ENCODE data around the gene DIP2A.

The DIP2A gene

GRCh38 chr21:46597031-46597430, 138.3 kb downstream of the DIP2A start:
- Histone ChIP-seq H3K36me3 (ENCODE audit: control insufficient read depth, low read length) (no peaks in the 10 kb centered on the region), H3K4me2 (ENCODE audit: low read length) (no peak overlapping the region)
- no peak for TF ChIP-seq CTCF (IDR thresholded peaks at IDR 0.05; ENCODE audit: low read depth, low read length, poor library complexity, severe bottlenecking)
- TF ChIP-seq EZH2phosphoT487 (IDR thresholded peaks at IDR 0.05; ENCODE audit: borderline replicate concordance, low read length) = no peak

GRCh38 chr21:46597896-46598343, 139.2 kb downstream of the DIP2A start:
- Histone ChIP-seq H3K4me1 (ENCODE audit: control insufficient read depth, low read length) (no peaks in the 10 kb centered on the region), H3K9me2 (replicated peaks; ENCODE audit: control insufficient read depth, low read length) (no peaks in the 10 kb centered on the region), H3K36me3 (ENCODE audit: control insufficient read depth, low read length) (no peaks in the 10 kb centered on the region), H4K20me1 (ENCODE audit: control insufficient read depth, insufficient read depth, low read depth, low read length) (no peaks in the 10 kb centered on the region), H3F3A (ENCODE audit: control insufficient read depth, insufficient read depth) (no peaks in the 10 kb centered on the region), H3K79me2 (ENCODE audit: control insufficient read depth, low read length) (no peaks in the 10 kb centered on the region), H3K9me3 (ENCODE audit: control insufficient read depth, insufficient read depth, low read length) (peaks cover 12% of the 10 kb centered on the region; the same call in 1 of the 2 replicates), H3K4me2 (ENCODE audit: low read length) (no peak overlapping the region), H3K27me3 (ENCODE audit: control insufficient read depth, low read length) (peaks cover 16% of the 10 kb centered on the region; the same call in 1 of the 2 replicates), H3K27ac (ENCODE audit: low read depth, low read length) (no peak overlapping the region), H3K4me3 (ENCODE audit: low read length) (no peak overlapping the region)
- no peak for TF ChIP-seq EZH2phosphoT487 (IDR thresholded peaks at IDR 0.05; ENCODE audit: borderline replicate concordance, low read length)
- TF ChIP-seq CTCF (IDR thresholded peaks at IDR 0.05; ENCODE audit: low read depth, low read length, poor library complexity, severe bottlenecking) = no peak

More at GRCh38 chr21:46597031-46597430, 138.3 kb downstream of the DIP2A start:
- Histone ChIP-seq H3K9me3 (ENCODE audit: control insufficient read depth, insufficient read depth, low read length) (peaks cover 12% of the 10 kb centered on the region; the same call in 1 of the 2 replicates), H3K79me2 (ENCODE audit: control insufficient read depth, low read length) (no peaks in the 10 kb centered on the region), H3K4me3 (ENCODE audit: low read length) (no peak overlapping the region), H3F3A (ENCODE audit: control insufficient read depth, insufficient read depth) (no peaks in the 10 kb centered on the region), H3K9me2 (replicated peaks; ENCODE audit: control insufficient read depth, low read length) (no peaks in the 10 kb centered on the region), H3K27ac (ENCODE audit: low read depth, low read length) (no peak overlapping the region), H4K20me1 (ENCODE audit: control insufficient read depth, insufficient read depth, low read depth, low read length) (no peaks in the 10 kb centered on the region), H3K4me1 (ENCODE audit: control insufficient read depth, low read length) (no peaks in the 10 kb centered on the region), H3K27me3 (ENCODE audit: control insufficient read depth, low read length) (peaks cover 9% of the 10 kb centered on the region; the same call in 1 of the 2 replicates)

- TF ChIP-seq EZH2phosphoT487 (IDR thresholded peaks at IDR 0.05; ENCODE audit: borderline replicate concordance, low read length) (no peak), CTCF (IDR thresholded peaks at IDR 0.05; ENCODE audit: low read depth, low read length, poor library complexity, severe bottlenecking) (no peak)
- Histone ChIP-seq H3K4me2 (ENCODE audit: low read length) (no peak overlapping the region), H3K27ac (ENCODE audit: low read depth, low read length) (no peak overlapping the region)
Observed at GRCh38 chr21:46598581-46599572, 140.2 kb downstream of the DIP2A start.

More at GRCh38 chr21:46598581-46599572, 140.2 kb downstream of the DIP2A start:
- H3K4me3 ChIP-seq (ENCODE audit: low read length) = no peak overlapping the region
- no peaks in the 10 kb centered on the region for H4K20me1 ChIP-seq (ENCODE audit: control insufficient read depth, insufficient read depth, low read depth, low read length)
- H3K4me1 ChIP-seq (ENCODE audit: control insufficient read depth, low read length) = no peaks in the 10 kb centered on the region
- no peaks in the 10 kb centered on the region for H3F3A ChIP-seq (ENCODE audit: control insufficient read depth, insufficient read depth)
- peaks cover 16% of the 10 kb centered on the region; the same call in 1 of the 2 replicates for H3K27me3 ChIP-seq (ENCODE audit: control insufficient read depth, low read length)
- H3K36me3 ChIP-seq (ENCODE audit: control insufficient read depth, low read length) = no peaks in the 10 kb centered on the region
- H3K79me2 ChIP-seq (ENCODE audit: control insufficient read depth, low read length) = no peaks in the 10 kb centered on the region
- H3K9me2 ChIP-seq (replicated peaks; ENCODE audit: control insufficient read depth, low read length) = no peaks in the 10 kb centered on the region
- H3K9me3 ChIP-seq (ENCODE audit: control insufficient read depth, insufficient read depth, low read length) = peaks cover 12% of the 10 kb centered on the region; the same call in 1 of the 2 replicates
